Measurements from ENCODE around the gene PDCD2L. TPM values are rescaled to one million over a fixed set of nuclear protein-coding genes. Genes with fewer than 3 reads are reported as not detected.
A peak's percentile ranks its signal among the peaks of the same experiment; 100 is the strongest.

The PDCD2L gene
- polyA plus RNA-seq, 1 of the 3 experiments (the other 2 are of a cell fraction) = 20.8 TPM

DNA sequence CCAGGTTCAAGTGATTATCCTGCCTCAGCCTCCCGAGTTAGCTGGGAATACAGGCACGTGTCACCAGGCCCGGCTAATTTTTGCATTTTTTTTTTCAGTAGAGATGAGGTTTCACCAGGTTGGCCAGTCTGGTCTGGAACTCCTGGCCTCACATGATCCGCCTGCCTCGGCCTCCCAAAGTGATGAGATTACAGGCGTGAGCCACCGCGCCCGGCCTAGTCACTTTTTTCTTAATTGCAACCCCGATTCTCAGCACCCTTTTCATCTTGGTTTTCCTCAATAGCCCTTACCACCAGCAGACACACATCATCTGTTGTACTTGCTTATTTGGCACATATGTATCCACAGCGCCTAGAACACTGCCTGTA is 39.8 kb upstream of the PDCD2L start (continued):
- TF ChIP-seq, protein P1, sequence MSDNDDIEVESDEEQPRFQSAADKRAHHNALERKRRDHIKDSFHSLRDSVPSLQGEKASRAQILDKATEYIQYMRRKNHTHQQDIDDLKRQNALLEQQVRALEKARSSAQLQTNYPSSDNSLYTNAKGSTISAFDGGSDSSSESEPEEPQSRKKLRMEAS (IDR thresholded peaks at IDR 0.05; ENCODE audit: low read depth) = no peak
- no peak for TF ChIP-seq RXRA (IDR thresholded peaks at IDR 0.05; ENCODE audit: borderline replicate concordance, low read depth)
- no peak for TF ChIP-seq NRF1 (IDR thresholded peaks at IDR 0.05; ENCODE audit: low read depth, low read length)

DNA sequence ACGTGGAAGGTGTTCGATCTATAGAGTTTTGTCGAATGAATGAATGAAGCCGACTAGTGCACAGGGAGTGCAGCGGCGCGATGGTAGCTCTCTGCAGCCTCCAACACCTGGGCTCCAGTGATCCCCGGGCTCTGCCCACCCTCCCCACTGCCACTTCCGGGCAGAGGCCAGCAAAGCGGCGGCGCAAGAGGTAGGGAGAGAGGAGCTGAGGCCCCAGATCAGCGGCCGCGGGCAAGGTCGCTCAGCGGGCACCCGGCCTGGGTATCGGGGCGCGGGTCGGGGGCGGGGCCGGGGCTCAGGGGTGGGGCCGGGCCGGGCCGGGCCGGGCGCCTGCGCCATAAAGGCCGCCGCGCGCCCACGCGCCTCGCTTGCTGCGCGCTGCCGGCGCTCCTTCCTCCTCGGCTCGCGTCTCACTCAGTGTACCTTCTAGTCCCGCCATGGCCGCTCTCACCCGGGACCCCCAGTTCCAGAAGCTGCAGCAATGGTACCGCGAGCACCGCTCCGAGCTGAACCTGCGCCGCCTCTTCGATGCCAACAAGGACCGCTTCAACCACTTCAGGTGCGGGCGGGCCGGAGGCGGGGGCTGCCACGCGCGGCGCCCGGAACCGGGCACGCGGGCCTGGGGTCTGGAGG is 39.3 kb upstream of the PDCD2L start, which contains the start of gene GPI:
Gene GPI (plus strand): TSS at position 367 of the 633 bp plus-strand sequence. CDS start 71 bp downstream, at position 438.
- H3K4me3 ChIP-seq (ENCODE audit: low read depth in 2 of 2, low read length in 1 of 2) = peak within 1 kb of the TSS; percentile 68 to 98
- H3K9me3 ChIP-seq = no peaks in the 10 kb centered on the region
- peaks cover 11 to 14% of the 10 kb centered on the region in 2 experiments; a peak in 2 of 4 replicates for H3K4me1 ChIP-seq (ENCODE audit: control insufficient read depth in 1 of 2, insufficient read depth in 2 of 2, low read depth in 1 of 2, low read length in 1 of 2)
- peak within 1 kb of the TSS; percentile 98 for H3K4me2 ChIP-seq
- H4K20me1 ChIP-seq (ENCODE audit: insufficient read depth) = 0 out of 2 replicates have a peak, but pooled peaks cover 3% of the 10 kb centered on the region
- no peaks in the 10 kb centered on the region for H3K9me2 ChIP-seq
- peak; percentile 94 for DNase-seq
- H3K9ac ChIP-seq = peak within 1 kb of the TSS; percentile 85
- peaks cover 11 to 17% of the 10 kb centered on the region in 2 experiments for H3K36me3 ChIP-seq (replicated peaks in 1 of 2; ENCODE audit: control insufficient read depth in 1 of 2, insufficient read depth in 2 of 2, low read length in 1 of 2)
- 3% methylated on average over 34 of the region's 67 CpGs for WGBS (ENCODE audit: low lambda C conversion rate)
- H2AFZ ChIP-seq (ENCODE audit: low read depth) = peak within 1 kb of the TSS; percentile 95
- peaks cover 28% of the 10 kb centered on the region; the same call in 1 of the 2 replicates for H3K79me2 ChIP-seq (ENCODE audit: insufficient read depth)
- no peaks in the 10 kb centered on the region for H3K27me3 ChIP-seq (ENCODE audit: insufficient read depth)
- CTCF ChIA-PET = interaction anchor here (1.2 kb wide), 2 partner anchors 65 to 608 kb away, joined by 3 read pairs; no protein-coding TSS in a partner anchor
- POLR2A ChIA-PET = interaction anchor here (0.5 to 1.1 kb wide), 2 partner anchors 9 to 157 kb away, joined by 3 read pairs; no protein-coding TSS in a partner anchor
- peaks cover 4% of the 10 kb centered on the region for H3F3A ChIP-seq (replicated peaks; ENCODE audit: insufficient read depth)
- H3K27ac ChIP-seq (ENCODE audit: low read depth in 2 of 2, low read length in 1 of 2) = peak within 1 kb of the TSS; percentile 18 to 71; a peak in 3 of 4 replicates
- no peak for TF ChIP-seq RCOR1 (IDR thresholded peaks at IDR 0.05; ENCODE audit: low read length)
- no peak for TF ChIP-seq RFX5 (IDR thresholded peaks at IDR 0.05; ENCODE audit: low read length)
- no peak for TF ChIP-seq RAD21 (IDR thresholded peaks at IDR 0.05; ENCODE audit: low read length)
- TF ChIP-seq, protein P2, sequence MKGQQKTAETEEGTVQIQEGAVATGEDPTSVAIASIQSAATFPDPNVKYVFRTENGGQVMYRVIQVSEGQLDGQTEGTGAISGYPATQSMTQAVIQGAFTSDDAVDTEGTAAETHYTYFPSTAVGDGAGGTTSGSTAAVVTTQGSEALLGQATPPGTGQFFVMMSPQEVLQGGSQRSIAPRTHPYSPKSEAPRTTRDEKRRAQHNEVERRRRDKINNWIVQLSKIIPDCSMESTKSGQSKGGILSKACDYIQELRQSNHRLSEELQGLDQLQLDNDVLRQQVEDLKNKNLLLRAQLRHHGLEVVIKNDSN (IDR thresholded peaks at IDR 0.05; ENCODE audit: borderline replicate concordance, low read depth) = no peak
- TF ChIP-seq, protein P1 (IDR thresholded peaks at IDR 0.05; ENCODE audit: low read depth) = no peak
- TF ChIP-seq SIN3A (IDR thresholded peaks at IDR 0.05; ENCODE audit: borderline replicate concordance, low read depth, low read length) = no peak
- TF ChIP-seq MXI1 (IDR thresholded peaks at IDR 0.05; ENCODE audit: low read depth, low read length) = peak; percentile 25; the same call in 1 of the 2 replicates
- TF ChIP-seq CHD2 (IDR thresholded peaks at IDR 0.05; ENCODE audit: low read length, partially characterized antibody) = no peak
- no peak for TF ChIP-seq IRF3 (IDR thresholded peaks at IDR 0.05; ENCODE audit: low read depth, low read length)
- TF ChIP-seq EZH2phosphoT487 (IDR thresholded peaks at IDR 0.05; ENCODE audit: borderline replicate concordance, low read depth) = no peak
- no peak for TF ChIP-seq TEAD4 (IDR thresholded peaks at IDR 0.05; ENCODE audit: borderline replicate concordance, insufficient read depth)
- no peak for TF ChIP-seq FOXJ3 (CRISPR knock-in tag; IDR thresholded peaks at IDR 0.05)
- TF ChIP-seq TAF1 (IDR thresholded peaks at IDR 0.05; ENCODE audit: borderline replicate concordance, low read depth, low read length) = peak; percentile 1; the same call in 1 of the 2 replicates
- peak; percentile 57 for TF ChIP-seq NRF1 (IDR thresholded peaks at IDR 0.05; ENCODE audit: low read depth, low read length)
- TF ChIP-seq TCF12 (IDR thresholded peaks at IDR 0.05) = no peak
- TF ChIP-seq ELF1 (IDR thresholded peaks at IDR 0.05) = peak; percentile 43; the same call in 1 of the 2 replicates
- peak; percentile 79 for TF ChIP-seq POLR2AphosphoS5 (IDR thresholded peaks at IDR 0.05; ENCODE audit: low read depth, low read length)
- TF ChIP-seq, protein P3, sequence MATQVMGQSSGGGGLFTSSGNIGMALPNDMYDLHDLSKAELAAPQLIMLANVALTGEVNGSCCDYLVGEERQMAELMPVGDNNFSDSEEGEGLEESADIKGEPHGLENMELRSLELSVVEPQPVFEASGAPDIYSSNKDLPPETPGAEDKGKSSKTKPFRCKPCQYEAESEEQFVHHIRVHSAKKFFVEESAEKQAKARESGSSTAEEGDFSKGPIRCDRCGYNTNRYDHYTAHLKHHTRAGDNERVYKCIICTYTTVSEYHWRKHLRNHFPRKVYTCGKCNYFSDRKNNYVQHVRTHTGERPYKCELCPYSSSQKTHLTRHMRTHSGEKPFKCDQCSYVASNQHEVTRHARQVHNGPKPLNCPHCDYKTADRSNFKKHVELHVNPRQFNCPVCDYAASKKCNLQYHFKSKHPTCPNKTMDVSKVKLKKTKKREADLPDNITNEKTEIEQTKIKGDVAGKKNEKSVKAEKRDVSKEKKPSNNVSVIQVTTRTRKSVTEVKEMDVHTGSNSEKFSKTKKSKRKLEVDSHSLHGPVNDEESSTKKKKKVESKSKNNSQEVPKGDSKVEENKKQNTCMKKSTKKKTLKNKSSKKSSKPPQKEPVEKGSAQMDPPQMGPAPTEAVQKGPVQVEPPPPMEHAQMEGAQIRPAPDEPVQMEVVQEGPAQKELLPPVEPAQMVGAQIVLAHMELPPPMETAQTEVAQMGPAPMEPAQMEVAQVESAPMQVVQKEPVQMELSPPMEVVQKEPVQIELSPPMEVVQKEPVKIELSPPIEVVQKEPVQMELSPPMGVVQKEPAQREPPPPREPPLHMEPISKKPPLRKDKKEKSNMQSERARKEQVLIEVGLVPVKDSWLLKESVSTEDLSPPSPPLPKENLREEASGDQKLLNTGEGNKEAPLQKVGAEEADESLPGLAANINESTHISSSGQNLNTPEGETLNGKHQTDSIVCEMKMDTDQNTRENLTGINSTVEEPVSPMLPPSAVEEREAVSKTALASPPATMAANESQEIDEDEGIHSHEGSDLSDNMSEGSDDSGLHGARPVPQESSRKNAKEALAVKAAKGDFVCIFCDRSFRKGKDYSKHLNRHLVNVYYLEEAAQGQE (IDR thresholded peaks at IDR 0.05; ENCODE audit: low read depth, low read length) = no peak
- no peak for TF ChIP-seq ZBTB33 (IDR thresholded peaks at IDR 0.05; ENCODE audit: borderline replicate concordance, low read depth)
- TF ChIP-seq MEF2A (IDR thresholded peaks at IDR 0.05; ENCODE audit: borderline replicate concordance, low read depth) = no peak
- TF ChIP-seq JUND (IDR thresholded peaks at IDR 0.05) = no peak
- no peak for TF ChIP-seq GATA2 (CRISPR knock-in tag; IDR thresholded peaks at IDR 0.05)

Measured in SK-N-SH (cell line).